ENCODE data around the gene MANSC4.

The MANSC4 gene

DNA sequence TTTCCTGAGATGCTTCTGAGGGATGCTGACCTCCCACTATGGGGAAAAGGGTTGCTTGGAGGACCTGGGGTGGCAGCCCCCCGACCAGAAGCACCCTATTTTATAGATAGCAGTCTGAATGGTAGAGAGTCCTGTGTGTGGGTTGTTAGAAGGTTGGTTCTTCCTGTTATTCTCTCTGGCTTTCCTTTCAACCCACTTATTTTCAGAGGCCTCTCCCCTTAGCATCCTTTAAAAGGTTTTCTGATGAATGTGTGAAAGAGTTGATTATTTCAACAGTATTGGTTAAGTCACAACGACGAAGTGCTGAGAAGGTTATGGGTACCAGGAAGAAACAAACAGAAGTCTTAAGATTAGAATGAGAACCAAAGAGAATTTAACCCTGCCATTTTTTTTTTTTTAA is 20.8 kb upstream of the MANSC4 start:
- DNase-seq (ENCODE audit: low read depth) = no peak

DNA sequence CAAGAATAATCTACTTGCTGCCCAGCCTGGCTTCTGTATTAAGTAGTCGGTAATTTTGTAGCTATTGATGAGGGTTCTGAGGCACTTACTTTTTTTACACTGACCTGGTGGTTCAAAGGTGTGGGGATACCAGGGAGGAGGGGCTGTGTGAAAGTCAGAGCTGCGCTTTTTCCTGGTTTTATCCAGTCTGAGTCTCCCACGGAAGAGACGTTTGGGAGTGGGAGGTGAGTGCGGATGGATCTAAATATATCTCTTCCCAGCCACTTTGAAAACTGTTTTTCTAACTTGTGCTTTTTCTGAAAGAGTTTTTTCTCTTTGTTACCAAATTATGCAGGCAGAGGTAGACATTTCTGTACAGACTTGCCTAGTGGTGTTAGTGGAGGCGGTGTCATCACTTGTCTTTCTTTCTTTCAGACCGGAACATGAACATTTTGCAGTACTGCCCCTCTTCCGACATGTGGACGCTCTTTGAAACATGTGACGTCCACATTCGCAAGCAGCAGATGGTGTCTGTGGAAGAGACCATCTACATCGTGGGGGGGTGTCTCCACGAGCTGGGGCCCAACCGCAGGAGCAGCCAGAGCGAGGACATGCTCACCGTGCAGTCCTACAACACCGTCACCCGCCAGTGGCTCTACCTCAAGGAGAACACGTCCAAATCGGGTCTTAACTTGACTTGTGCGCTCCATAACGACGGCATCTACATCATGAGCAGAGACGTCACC is 17.4 kb upstream of the MANSC4 start:
- DNase-seq (ENCODE audit: low read depth) = no peak

DNA sequence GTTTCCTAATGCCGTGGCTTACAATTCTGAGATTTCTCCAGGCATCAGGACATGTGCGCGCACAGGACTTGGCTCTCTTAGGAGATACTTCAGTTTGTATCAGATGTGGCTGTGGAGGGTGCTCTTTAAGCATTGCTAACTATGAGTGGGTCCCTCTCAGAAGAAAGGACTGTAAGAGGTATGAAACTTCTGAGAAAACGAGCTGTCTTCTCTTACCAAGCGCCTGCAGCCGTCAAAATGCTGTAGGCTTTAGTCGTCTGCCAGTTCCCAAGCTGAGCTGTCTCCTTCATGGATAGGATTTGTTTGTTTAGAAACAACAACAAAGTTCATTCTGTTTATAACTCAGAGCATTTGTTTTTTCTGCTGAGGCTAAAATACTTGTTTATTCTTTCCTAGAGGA is 16.1 kb upstream of the MANSC4 start:
- no peak for DNase-seq (ENCODE audit: low read depth)

DNA sequence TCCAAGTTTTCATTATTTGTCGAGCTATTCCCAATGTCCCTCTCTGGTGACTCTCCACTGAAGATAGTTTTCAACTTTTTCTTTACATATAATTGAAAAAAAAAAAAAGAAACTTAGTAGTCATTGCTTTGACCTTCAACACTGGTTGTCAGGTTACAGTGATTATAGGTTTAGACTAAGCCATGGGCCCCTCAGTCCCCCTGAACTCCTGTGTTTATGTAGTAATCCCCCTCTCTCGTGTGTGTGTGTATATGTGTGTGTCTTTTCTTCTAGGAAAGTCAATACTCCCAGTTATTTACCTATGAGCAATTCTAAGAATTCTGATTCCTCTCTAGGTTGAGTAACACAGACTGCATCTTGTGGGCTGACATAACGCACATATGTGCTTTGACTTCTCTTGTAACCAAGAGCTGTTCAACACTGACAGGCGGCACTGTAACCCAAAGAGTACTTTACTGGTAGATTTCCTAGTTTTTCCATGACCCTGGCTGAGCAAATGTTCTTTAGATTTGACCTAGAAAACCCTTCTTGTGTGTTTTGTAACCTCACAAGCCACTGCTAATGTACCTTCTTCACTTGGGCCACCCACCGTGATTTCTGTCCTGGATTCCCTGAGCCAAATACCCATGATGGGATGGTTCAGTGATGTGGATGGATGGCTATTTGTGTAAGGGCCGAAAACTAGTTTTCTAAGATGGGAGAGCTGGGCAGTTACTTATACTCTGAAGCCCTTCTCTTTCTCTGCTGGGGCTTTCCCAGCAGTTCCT is 15.0 kb upstream of the MANSC4 start:
- DNase-seq (ENCODE audit: low read depth) = no peak

DNA sequence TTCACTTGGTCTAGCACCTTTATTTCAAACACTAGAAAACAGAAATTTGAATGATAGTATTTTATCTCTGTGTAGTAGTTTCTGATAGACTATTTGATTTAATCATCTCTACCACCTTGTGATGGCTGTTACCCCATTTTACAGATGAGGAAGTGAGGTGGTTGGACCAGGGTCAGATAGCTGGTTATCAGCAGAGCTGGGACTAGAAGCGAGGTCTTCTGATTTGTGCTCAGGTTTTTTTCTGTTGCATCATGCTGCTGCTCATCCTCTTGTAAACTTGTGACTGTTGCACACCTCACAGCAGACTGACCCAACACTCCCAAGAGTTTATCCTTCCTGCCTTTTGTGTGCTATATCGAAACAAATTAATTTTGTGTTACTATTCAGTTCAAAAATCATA is 10.1 kb upstream of the MANSC4 start:
- no peak for DNase-seq (ENCODE audit: low read depth)

DNA sequence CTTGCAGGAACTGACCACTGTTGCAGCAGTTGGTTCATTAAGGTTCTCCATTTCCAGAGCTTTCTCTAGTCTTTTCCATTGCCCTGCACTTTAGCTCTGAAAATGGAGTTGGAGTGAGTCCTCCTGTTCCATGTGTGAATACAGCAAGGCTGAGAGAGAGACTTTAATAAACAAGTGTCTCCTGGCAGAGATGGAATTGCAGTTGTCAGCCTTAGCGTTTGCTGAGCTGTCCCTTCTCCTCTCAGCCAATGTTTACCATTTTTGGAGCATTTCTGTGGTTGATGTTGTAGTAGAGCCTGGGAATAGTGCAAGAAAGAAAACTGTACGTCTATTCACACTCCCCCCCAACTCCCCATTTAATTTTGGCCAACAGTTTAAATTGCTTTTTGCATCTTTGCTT is 7.5 kb upstream of the MANSC4 start:
- no peak for DNase-seq (ENCODE audit: low read depth)

DNA sequence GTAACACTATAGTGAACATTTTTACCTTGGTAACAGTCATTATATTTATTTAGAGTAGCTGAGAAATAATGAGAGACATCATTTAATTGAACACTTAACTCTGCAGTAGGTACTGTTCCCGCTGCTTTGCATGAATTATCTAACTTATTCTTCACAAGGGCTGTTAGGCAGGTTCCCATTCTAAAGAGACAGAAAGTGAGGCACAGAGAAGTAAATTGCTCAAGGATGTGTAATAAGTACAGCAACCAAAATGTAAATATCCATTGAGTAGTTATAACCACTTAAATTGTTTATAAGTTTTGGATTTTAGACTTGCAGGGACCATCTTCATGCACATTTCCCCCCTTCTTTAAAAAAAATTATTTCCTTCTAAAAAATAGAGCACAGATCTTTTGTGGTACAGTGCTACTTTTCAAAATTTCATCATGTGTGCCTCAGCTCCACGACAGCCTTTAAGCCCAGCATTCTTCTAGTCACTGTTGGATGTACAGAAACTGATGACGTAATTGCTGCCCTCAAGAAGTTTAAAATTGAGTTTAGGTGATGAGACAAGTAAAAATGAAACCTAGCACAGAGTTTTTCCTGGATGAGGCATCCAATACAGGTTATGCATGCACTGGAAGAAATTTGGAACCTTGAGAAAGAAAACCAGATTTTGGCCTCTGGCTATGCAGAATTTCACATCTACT is 6.0 kb upstream of the MANSC4 start:
- no peak for DNase-seq (ENCODE audit: low read depth)

DNA sequence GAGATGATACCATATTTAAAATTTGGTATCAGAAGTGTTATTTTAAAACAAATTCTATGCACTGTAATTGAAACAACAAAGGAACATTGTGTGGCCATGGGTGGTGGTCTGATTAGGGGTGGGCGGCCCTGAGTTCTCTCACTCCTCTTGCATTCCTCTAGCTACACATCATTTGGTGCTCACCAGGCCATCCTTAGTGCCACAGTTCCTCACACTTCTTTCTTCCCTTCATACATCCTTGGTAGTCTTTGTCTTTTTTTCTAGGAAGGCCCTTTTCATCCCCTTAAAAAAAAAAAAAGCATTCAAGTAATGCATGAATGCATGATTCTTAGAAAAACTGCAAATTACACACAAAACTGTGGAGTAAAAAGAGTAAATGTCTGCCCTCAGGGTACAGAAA is 2.4 kb upstream of the MANSC4 start:
- DNase-seq (ENCODE audit: low read depth) = no peak

DNA sequence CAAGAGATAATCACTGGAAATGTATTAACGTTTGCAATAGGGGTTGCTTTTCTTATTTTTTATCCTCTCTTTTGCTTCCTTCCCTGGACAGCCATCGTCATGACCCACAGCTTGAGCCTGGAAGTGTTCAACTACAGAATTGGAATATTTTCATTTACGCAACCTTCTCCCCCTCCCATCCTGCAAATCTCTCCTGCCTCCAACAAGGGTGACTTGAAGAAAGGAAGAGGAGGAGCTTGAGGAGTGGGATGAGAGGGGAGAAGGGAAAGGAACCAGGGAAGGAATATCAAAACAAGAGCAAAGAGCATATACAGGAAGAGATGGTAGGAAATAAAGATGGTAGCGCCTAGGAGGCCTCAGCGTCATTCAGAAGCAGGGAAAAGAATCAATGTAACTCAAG is 1.6 kb upstream of the MANSC4 start:
- DNase-seq (ENCODE audit: low read depth) = no peak

DNA sequence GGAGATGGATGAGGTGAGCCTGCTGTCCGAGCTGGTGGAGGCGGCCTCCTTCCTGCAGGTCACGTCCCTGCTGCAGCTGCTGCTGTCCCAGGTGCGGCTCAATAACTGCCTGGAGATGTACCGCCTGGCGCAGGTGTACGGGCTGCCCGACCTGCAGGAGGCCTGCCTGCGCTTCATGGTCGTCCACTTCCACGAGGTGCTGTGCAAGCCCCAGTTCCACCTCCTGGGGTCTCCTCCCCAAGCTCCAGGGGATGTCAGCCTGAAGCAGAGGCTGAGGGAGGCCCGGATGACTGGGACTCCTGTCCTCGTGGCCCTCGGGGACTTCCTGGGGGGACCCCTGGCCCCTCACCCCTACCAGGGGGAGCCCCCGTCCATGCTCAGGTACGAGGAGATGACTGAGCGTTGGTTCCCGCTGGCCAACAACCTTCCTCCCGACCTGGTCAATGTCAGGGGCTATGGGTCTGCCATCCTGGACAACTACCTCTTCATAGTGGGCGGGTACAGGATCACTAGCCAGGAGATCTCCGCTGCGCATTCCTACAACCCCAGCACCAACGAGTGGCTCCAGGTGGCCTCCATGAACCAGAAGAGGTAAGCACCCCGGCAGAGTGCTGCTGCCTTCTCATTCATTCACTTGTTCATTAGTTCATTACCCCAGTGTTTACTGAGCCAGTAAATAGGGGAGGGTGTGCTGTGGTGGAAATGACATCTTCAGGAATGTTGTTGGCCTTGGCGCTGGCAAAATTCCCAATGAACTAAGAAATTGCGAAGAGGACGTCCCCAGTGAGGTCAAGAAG is 774 bp upstream of the MANSC4 start:
- DNase-seq (ENCODE audit: low read depth) = no peak

DNA sequence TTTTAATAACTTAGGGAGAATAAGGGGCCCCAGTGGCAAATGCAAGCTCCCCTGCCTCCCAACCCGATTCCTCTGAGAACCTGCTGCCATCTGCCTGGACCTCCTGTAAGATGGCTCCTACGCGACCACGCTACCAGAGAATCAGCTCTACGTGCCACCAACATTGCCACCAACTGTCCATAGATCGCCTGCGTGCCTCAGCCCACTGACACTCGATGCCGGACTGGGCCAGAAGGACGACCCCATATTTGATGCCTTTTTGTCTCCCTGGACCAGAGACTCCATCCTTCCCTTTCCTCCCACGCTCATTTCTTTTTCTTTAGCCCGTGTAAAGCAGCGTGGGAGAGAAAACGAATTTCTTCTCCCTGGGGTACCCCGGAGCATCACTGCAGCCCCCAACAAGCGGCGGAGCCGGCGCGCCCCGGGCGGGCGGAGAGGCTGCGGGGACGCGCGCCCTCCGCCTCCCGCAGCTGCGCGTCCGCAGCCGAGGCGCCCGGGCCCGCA is 568 bp downstream of the MANSC4 start:
- no peak for DNase-seq (ENCODE audit: low read depth)

DNA sequence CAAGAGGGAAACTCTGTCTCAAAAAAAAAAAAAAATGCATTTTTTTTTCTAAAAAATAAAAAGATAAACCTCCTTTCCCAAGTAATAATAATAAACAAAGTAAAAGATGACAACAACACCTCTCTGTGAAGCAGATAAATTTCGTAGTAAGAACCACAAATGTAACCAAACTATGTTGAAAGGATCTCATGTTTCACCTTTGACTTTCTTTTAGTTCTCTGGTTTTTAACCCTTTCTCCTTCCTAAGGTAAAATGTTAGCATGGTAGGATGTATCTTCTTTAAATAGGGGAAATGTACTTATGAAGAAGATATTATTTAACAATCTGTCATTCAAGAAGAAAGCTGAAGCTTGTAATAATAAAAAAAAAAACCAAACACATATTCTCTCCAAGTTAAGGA is 1.8 kb downstream of the MANSC4 start:
- no peak for DNase-seq (ENCODE audit: low read depth)

DNA sequence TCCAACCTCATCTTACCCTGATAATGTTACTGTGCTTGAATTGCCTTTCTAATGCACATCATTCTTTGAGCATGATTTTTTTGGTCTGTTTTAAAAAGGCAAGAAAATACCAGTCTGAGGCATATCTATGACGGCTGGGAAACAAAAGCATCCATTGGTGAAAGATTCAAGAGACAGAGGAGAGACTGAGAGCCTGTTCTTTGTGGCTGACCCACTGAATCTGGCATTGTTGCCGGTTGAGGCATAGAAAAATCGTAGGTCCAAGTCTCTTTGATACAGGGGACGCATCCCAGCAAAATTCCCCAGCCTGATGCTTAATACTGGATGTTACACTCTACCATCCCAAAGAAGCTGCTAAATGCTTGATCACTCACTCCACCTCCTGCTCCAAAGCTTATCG is 2.9 kb downstream of the MANSC4 start:
- no peak for DNase-seq (ENCODE audit: low read depth)

DNA sequence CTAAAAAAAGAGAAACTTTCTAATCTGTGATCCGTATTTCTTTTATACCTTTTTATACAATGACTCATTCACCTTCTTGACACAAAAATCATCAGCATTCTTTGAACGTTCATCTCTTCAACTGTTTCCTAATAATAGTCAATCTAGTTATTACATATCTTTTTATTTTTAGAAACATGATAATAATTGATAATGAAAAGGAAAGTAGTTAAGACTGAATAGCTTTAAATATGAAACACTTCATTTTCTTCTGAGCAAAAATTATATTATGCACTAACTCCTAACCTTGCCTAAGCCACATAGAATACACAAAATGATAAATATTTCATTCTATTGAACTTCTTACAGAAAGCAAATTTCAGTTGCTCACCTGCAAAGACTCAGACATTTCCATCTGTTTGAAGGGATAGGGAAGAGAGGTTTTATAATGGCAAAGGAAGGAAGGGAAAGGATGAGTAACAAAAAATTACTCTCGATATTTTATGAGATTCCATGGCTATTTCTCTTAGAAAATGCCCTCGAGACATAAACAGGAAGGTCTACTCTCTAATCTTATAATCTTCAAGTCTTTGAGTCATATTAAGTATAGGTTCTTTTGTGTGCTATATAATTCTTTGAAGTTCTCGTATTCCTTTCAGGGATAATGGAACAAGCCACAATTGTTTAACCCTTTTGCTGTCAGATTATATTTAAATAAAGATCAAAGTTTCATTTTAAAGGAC is 7.5 kb downstream of the MANSC4 start:
- no peak for DNase-seq (ENCODE audit: low read depth)

DNA sequence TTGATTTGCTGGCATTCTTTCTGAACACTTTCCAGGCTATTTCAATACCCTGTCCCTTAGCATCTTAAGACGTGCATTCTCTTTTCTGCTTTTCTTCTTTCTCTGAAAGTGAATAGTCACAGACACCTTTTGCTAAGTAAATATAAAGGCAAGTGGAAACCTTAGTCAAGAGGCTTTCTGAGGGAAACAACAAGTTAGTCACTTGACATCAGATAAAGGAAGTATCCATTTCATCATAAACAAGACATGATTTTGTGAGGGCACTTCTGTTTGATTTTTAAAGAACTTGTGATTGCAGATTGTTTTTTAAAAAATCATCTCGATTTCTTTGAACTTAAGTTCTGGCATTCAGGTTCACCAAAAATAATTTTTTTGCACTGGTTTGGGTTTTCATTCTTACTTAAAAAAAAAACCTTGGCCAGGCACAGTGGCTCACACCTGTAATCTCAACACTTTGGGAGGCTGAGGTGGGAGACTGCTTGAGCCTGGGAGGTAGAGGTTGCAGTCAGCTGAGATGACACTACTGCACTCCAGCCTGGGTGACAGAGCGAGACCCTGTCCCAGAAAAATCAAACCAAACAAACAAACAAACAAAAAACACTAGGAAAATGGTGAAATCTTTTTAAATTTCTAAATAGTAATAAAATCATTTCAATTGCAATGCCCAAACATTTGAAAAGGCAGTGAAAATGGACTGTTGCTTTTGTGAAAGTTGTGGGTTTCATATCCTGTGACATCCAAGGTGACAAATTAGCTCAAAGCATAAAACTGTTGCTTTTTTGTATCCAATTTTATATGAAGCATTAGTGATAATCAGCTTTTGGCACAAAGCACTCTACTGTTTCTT is 8.3 kb downstream of the MANSC4 start:
- DNase-seq (ENCODE audit: low read depth) = no peak

DNA sequence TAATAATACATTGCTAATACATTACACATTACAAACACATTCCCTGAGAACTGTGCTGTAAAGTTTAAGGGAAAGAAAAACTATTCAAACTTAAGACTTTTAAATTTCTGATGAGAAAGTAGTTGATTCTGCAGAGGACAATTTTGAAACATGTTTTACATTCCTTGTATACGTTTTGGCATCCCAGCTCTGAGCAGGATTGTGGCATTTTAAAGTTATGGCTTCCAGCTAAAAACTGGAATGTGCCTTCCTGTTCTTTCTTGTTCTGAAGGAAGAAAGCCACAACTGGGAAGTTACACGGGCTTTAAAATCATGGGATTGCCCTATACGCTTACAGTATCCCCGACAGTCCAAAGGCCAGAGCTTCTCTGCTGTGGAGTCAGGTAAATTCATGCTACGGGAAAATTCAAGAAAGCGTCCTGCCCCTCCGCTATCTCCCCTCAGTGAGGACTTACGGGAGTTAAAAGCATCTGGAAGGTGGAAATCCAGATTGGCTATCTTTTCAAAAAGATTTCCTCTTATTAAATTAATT is 10.8 kb downstream of the MANSC4 start:
- no peak for DNase-seq (ENCODE audit: low read depth)

DNA sequence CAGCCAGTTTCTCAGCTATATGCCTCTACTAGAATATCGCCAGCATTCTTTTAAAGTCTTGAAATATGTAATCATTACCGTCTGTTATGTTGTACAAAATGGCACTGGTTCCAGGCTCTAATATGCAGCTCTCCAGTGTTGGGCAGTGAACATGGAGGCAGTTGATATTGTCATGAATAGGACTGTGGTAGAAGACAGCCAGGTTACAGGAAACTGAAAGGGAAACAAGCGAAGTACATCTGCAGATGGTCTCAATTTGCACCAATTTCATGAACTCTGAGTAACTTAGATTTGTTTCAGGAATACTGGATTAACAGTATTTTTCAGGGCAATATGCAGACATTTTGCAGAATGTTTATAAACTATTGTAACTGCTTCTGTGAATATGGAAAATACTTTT is 13.4 kb downstream of the MANSC4 start:
- no peak for DNase-seq (ENCODE audit: low read depth)

DNA sequence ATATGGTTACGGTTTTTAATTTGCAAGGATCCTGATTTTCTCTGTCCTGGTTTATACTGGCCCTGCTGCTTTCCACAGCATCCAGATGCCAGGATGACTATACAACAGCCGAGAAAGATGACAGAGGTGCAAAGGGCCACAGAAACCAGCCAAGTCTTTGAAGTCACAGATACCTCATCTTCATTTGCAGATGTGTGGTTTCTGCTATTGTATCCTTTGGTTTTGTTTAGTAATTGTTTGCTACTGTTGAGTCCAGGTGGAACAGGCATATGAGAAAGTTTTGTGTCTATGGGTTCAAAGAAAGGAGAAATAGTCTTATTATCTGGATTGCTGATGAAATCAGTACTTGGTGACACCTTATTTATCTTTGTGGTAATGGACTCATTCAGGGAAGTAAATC is 17.3 kb downstream of the MANSC4 start:
- no peak for DNase-seq (ENCODE audit: low read depth)

DNA sequence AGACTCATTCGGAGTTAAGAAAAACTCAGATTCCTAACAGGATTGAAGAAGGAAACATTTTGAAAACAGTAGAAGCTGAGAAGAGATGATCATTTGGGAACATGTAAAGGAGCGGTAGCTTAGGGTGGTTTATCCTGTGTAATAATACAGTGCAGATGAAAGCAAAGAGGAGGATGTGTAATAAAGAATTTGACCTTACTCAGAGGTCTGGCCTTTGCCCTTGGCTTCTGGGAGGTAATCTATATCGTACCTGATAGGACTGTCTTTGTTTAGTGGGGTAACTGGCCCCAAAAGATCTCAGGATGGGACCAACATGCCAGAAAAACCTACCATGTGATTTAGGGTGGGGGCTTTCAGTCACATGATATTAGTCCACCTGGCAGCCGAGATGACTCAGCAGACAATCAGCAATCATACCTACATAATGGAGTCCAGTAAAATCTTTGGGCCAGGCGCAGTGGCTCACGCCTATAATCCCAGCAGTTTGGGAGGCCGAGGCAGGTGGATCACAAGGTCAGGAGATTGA is 23.3 kb downstream of the MANSC4 start:
- no peak for DNase-seq (ENCODE audit: low read depth)

DNA sequence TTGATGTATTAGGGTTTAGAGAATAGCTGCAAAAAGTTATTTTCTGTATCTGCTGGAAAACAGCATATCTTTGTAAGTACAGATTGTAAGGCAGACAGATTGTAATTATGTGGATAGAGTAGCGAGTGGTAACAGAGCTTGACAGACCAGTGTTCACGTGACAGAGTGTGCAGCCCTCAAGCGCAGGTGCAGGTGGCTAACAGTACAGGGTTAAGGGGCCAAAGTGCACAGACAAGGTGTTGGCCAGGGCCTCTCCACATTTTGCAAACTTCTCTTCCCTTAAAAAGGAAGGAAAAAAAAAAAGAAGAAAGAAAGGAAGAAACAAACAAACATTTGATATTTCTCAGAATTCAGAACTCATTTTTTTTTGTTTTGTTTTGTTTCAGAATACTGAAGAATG is 25.2 kb downstream of the MANSC4 start:
- DNase-seq (ENCODE audit: low read depth) = no peak
